HCT116 (cell line): Measurements from ENCODE around the gene HMHB1. TPM values are rescaled to one million over a fixed set of nuclear protein-coding genes. Genes with fewer than 3 reads are reported as not detected.

ENCODE experiments used
- ATAC-seq: fragments of 200-7000 bp; cut with Tn5 transposase; 2 replicates; pipeline ENCODE4 v1.9.1; 2020; ENCODE audit warnings: mild to moderate bottlenecking, moderate library complexity
- BruUV-seq: library from RNA; stranded (reverse); fragments of 400-500 nt; replicated peaks from 2 replicates; lab custom pipeline; 2021; lab: Mats Ljungman, UMichigan
- CTCF ChIA-PET: fragments of 300-600 bp; sonication (Branson Sonifier 250); formaldehyde crosslinking; loops from one replicate; lab custom pipeline; 2021; ENCODE audit warnings: antibody characterized with exemption; lab: Charles Lee
- POLR2A ChIA-PET: fragments of 300-600, 350-600 bp; sonication (Branson Sonifier 250); formaldehyde crosslinking; loops from one replicate; lab custom pipeline; 2021; ENCODE audit warnings: antibody characterized with exemption; lab: Charles Lee
- RAD21 ChIA-PET, 2 experiments: fragments of 300-600 bp; sonication (Branson Sonifier 250); formaldehyde crosslinking; loops; one replicate each; lab custom pipeline; 2023; ENCODE audit warnings: low total read pairs in 2 of 2; ENCODE audit not compliant: uncharacterized antibody in 2 of 2, unreplicated experiment in 2 of 2, low non-redundant PET in 1 of 2; lab: Charles Lee
- DNase-seq: peaks from one replicate; pipeline ENCODE4 v3.0.0-alpha.2; 2010; ENCODE audit warnings: low read depth, low spot score
- H2AFZ ChIP-seq: fragments of 200-600 bp; shearing (Covaris generic), sonication (generic); 2 replicates; pipeline ENCODE4 v1.6.1; 2017; ENCODE audit warnings: low read depth, mixed run types, mixed read lengths, antibody characterized with exemption, low read length; ENCODE audit not compliant: poor library complexity, severe bottlenecking
- H3K27ac ChIP-seq: 2 replicates; pipeline ENCODE4 v1.5.1; 2012; ENCODE audit warnings: low read depth, low read length
- H3K27me3 ChIP-seq: fragments of 200-600 bp; sonication (generic); 2 replicates; pipeline ENCODE4 v1.6.1; 2016; ENCODE audit warnings: mixed run types, low read length, mixed read lengths; ENCODE audit not compliant: insufficient read depth
- H3K36me3 ChIP-seq, 2 experiments: fragments of 200-500 bp in 1 of 2; fragments of 200-600 bp in 1 of 2; sonication (Bioruptor generic) in 1 of 2; sonication (generic) in 1 of 2; 2 replicates each; pipeline versions ENCODE4 v1.5.1 to v1.6.1; 2014 to 2016; ENCODE audit warnings: low read length in 2 of 2, inconsistent platforms in 1 of 2, mixed read lengths in 1 of 2, mixed run types in 1 of 2; ENCODE audit not compliant: insufficient read depth in 2 of 2, control insufficient read depth in 1 of 2
- H3K4me1 ChIP-seq, 2 experiments: fragments of 200-600 bp in 1 of 2; sonication (generic) in 1 of 2; 2 replicates each; pipeline versions ENCODE4 v1.5.1 to v1.6.1; 2012 to 2017; ENCODE audit warnings: low read length in 2 of 2, inconsistent platforms in 1 of 2, mild to moderate bottlenecking in 1 of 2, mixed read lengths in 1 of 2, mixed run types in 1 of 2, moderate library complexity in 1 of 2; ENCODE audit not compliant: insufficient read depth in 2 of 2, control insufficient read depth in 1 of 2
- H3K4me2 ChIP-seq: fragments of 200-600 bp; sonication (generic); 2 replicates; pipeline ENCODE4 v1.6.1; 2017; ENCODE audit warnings: mixed run types, low read length, mixed read lengths
- H3K4me3 ChIP-seq, 2 experiments: fragments of 200-600 bp in 1 of 2; sonication (generic) in 1 of 2; replicated peaks in 1 of 2; 2 replicates each; pipeline ENCODE4 v1.5.1; 2011 to 2016; ENCODE audit warnings: low read length in 2 of 2, control low read depth in 1 of 2, low read depth in 1 of 2, mild to moderate bottlenecking in 1 of 2, mixed read lengths in 1 of 2, mixed run types in 1 of 2
- H3K79me2 ChIP-seq: fragments of 200-600 bp; sonication (generic); 2 replicates; pipeline ENCODE4 v1.6.1; 2017; ENCODE audit warnings: mild to moderate bottlenecking, mixed run types, low read length, moderate library complexity, mixed read lengths; ENCODE audit not compliant: insufficient read depth
- H3K9ac ChIP-seq: fragments of 200-600 bp; sonication (generic); 2 replicates; pipeline ENCODE4 v1.6.1; 2016; ENCODE audit warnings: low read length, mixed read lengths
- H3K9me2 ChIP-seq: fragments of 200-600 bp; sonication (generic), shearing (Covaris generic); 2 replicates; pipeline ENCODE4 v1.6.1; 2017; ENCODE audit warnings: mixed run types, mild to moderate bottlenecking, moderate library complexity; ENCODE audit not compliant: insufficient read depth
- H3K9me3 ChIP-seq, 2 experiments: fragments of 200-500 bp in 1 of 2; fragments of 200-600 bp in 1 of 2; sonication (Bioruptor generic) in 1 of 2; sonication (generic) in 1 of 2; 2 replicates each; pipeline ENCODE4 v1.6.1; 2014 to 2017; ENCODE audit warnings: low read length in 2 of 2, mixed read lengths in 2 of 2, inconsistent platforms in 1 of 2, low read depth in 1 of 2, mild to moderate bottlenecking in 1 of 2, mixed run types in 1 of 2, moderate library complexity in 1 of 2; ENCODE audit not compliant: control insufficient read depth in 1 of 2, insufficient read depth in 1 of 2
- H4K20me1 ChIP-seq: fragments of 200-600 bp; sonication (generic), shearing (Covaris generic); 2 replicates; pipeline ENCODE4 v1.6.1; 2017; ENCODE audit warnings: mixed run types, mild to moderate bottlenecking, moderate library complexity; ENCODE audit not compliant: insufficient read depth
- ATF3 ChIP-seq: IDR thresholded peaks from 2 replicates; pipeline ENCODE4 v1.6.1; 2012
- CEBPB ChIP-seq: IDR thresholded peaks from 2 replicates; pipeline ENCODE4 v1.6.1; 2012; ENCODE audit warnings: low read depth
- CTCF ChIP-seq, 3 experiments: fragments of 200-600 bp in 1 of 3; sonication (generic) in 1 of 3; IDR thresholded peaks in 2 of 3; conservative IDR thresholded peaks in 1 of 3; 2 replicates each; pipeline ENCODE4 v1.5.1; 2012 to 2017; ENCODE audit warnings: low read depth in 2 of 3, low read length in 2 of 3, antibody characterized with exemption in 1 of 3, borderline replicate concordance in 1 of 3, control low read depth in 1 of 3, mild to moderate bottlenecking in 1 of 3, mixed read lengths in 1 of 3, mixed run types in 1 of 3, moderate library complexity in 1 of 3; ENCODE audit not compliant: insufficient read depth in 1 of 3
- EGR1 ChIP-seq: IDR thresholded peaks from 2 replicates; pipeline ENCODE4 v1.6.1; 2012; ENCODE audit warnings: low read depth
- ELF1 ChIP-seq: IDR thresholded peaks from 2 replicates; pipeline ENCODE4 v1.6.1; 2012; ENCODE audit warnings: low read depth, borderline replicate concordance
- EZH2 ChIP-seq: fragments of 200-600 bp; sonication (generic); IDR thresholded peaks from 2 replicates; pipeline ENCODE4 v1.6.1; 2017; ENCODE audit warnings: antibody characterized with exemption, mixed run types
- EZH2phosphoT487 ChIP-seq: fragments of 200-600 bp; IDR thresholded peaks from 2 replicates; pipeline ENCODE4 v1.6.1; 2018; ENCODE audit warnings: antibody characterized with exemption, borderline replicate concordance
- JUND ChIP-seq: IDR thresholded peaks from 2 replicates; pipeline ENCODE4 v1.6.1; 2012
- POLR2A ChIP-seq: IDR thresholded peaks from 2 replicates; pipeline ENCODE4 v1.7.0; 2011; ENCODE audit warnings: borderline replicate concordance; ENCODE audit not compliant: insufficient read depth, insufficient read length; ENCODE audit errors: extremely low read depth
- POLR2AphosphoS5 ChIP-seq: IDR thresholded peaks from 2 replicates; pipeline ENCODE4 v1.6.1; 2011; ENCODE audit warnings: mild to moderate bottlenecking, low read depth, low read length, moderate library complexity
- REST ChIP-seq: IDR thresholded peaks from 2 replicates; pipeline ENCODE4 v1.6.1; 2012; ENCODE audit warnings: low read depth
- SP1 ChIP-seq: IDR thresholded peaks from 2 replicates; pipeline ENCODE4 v1.6.1; 2012; ENCODE audit warnings: low read depth
- SRF ChIP-seq: IDR thresholded peaks from 2 replicates; pipeline ENCODE4 v1.6.1; 2012; ENCODE audit warnings: low read depth
- TCF7L2 ChIP-seq: IDR thresholded peaks from 2 replicates; pipeline ENCODE4 v1.7.0; 2011; ENCODE audit warnings: borderline replicate concordance, inconsistent platforms; ENCODE audit not compliant: insufficient read depth, insufficient read length; ENCODE audit errors: extremely low read depth
- ZFX ChIP-seq: fragments of 450-650 bp; IDR thresholded peaks from 2 replicates; pipeline ENCODE4 v1.6.1; 2017
- intact Hi-C: fragments of 100-400 bp; cut with micrococcal nuclease; formaldehyde crosslinking; loops from 2 replicates; pipeline ENCODE4 v1.10.0; 2022
- total RNA-seq: library from RNA; stranded (reverse); gene quantifications from one replicate; pipeline ENCODE4 v1.2.1, GENCODE V29; 2021; ENCODE audit not compliant: unreplicated experiment

Gene HMHB1
- total RNA-seq, 1 experiment from 2014 or later, result not detected

- TF ChIP-seq SRF (no peak), EZH2 (no peak), CTCF (IDR thresholded peaks at IDR 0.05 in 2 of 3, conservative IDR thresholded peaks at IDR 0.05 in 1 of 3; ENCODE audit: borderline replicate concordance in 1 of 3, insufficient read depth in 1 of 3, low read depth in 2 of 3, low read length in 2 of 3) (no peak)
These were observed 18.7 kb upstream of the HMHB1 start (continued) for GRCh38 chr5:143793249-143793648.

GRCh38 chr5:143796125-143796524, 15.8 kb upstream of the HMHB1 start:
- Histone ChIP-seq H3K9ac (no peak overlapping the region), H3K27me3 (no peaks in the 10 kb centered on the region), H3K4me1 (no peaks in the 10 kb centered on the region), H3K4me2 (no peak overlapping the region), H3K4me3 (no peak overlapping the region), H3K27ac (no peak overlapping the region), H3K79me2 (no peaks in the 10 kb centered on the region), H4K20me1 (no peaks in the 10 kb centered on the region), H2AFZ (no peak overlapping the region), H3K9me3 (no peaks in the 10 kb centered on the region), H3K9me2 (no peaks in the 10 kb centered on the region), H3K36me3 (no peaks in the 10 kb centered on the region)
- no peak for ATAC-seq
- TF ChIP-seq REST (no peak), CEBPB (no peak), EZH2 (no peak), TCF7L2 (no peak), ELF1 (no peak), SP1 (no peak), ATF3 (no peak), ZFX (no peak), SRF (no peak), POLR2A (no peak), JUND (no peak), CTCF (IDR thresholded peaks at IDR 0.05 in 2 of 3, conservative IDR thresholded peaks at IDR 0.05 in 1 of 3; ENCODE audit: borderline replicate concordance in 1 of 3, insufficient read depth in 1 of 3, low read depth in 2 of 3, low read length in 2 of 3) (no peak), EGR1 (no peak), EZH2phosphoT487 (no peak), POLR2AphosphoS5 (no peak)
- no peak for DNase-seq
- POLR2A ChIA-PET, result no interaction called here
- RAD21 ChIA-PET, result no interaction called here
- no TSS peak for BruUV-seq
- CTCF ChIA-PET, result no interaction called here
- intact Hi-C loops, result no loop called here
